KG1 (cell line): ENCODE results near the gene HTR1A.
A peak's percentile ranks its signal among the peaks of the same experiment; 100 is the strongest.

Experiments
- DNase-seq: peaks from one replicate; lab custom pipeline; 2025; lab: John Stamatoyannopoulos, UW

Gene HTR1A

DNA sequence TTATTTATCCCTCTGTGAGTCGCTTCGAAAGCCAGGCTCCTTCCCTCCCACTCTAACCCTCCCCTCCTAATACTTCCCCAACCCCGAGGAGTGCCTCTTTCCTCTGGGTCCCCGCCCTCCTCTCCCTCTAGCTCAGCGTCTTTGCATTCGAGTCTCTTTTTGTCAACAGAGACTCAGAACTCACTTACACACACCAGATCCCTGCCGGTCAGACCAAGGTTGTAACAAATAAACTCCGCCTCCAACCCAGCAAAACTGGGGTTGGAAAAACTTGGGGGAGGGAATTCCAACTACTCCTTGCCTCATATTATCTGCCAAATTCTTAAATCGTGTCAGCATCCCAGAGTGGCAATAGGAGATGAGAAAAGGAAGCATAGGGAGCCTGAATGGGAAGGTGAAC, at the start of gene HTR1A:
TSS of gene HTR1A (minus strand) at position 167 of the 400 bp plus-strand sequence. CDS start 726 bp downstream, outside the sequence.
- DNase-seq: no peak

DNA sequence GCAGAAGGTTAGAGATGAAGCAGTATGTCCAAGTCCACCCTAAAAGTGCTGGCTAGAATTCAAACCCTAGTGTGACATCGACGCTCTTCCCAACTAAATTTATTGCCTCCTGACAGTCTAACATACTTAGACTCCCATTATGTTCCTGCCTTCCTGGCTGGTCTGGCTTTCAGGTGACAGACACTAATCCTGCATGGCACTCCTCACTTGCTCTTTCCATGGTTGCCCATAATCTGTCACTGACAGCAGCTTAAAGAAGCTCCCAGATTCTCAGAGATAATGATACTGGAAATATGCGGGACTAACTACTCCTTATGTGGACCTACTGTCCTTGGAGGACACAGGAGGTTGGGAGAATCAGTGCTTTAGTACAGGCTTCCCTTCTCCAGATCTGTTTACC, 41.7 kb upstream of the HTR1A start:
- DNase-seq: no peak

DNA sequence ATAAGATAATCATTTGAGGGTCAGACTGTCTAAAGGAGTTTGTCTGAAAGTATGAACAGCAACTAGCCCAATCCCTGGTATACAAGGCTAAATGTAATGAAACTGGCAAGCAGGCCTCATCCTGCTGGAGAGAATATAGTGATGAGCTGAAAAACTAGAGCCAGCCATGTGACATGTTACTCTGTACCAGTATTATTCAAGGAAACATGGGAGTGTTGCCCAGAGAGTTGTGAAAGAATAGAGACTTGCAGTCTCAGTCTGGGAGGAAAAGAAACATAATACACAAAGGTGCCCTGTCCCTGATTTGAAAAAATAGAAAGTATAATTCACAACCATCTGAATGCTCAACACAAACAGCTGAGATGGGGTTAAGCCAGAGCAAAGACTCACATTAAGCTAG, 37.9 kb upstream of the HTR1A start:
- no peak for DNase-seq

DNA sequence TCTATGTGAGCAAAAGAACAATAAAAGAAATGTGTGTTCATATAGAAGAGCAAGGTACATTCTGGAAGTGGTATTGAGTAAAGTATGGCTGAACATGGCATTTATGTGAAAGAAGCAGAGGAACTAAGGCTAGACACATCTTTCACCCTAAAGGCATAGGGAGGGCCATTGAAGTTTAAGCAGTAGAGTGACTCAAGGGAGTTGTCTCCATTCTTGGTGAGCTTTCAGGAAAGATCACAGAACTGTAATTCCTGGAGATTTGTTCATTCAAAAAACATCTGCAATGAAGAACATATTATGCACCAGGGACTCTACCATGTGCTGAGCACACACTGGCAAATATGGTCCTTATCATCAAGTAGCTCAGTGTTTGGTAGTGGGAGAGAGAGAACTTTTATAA, 24.8 kb upstream of the HTR1A start:
- DNase-seq: no peak

DNA sequence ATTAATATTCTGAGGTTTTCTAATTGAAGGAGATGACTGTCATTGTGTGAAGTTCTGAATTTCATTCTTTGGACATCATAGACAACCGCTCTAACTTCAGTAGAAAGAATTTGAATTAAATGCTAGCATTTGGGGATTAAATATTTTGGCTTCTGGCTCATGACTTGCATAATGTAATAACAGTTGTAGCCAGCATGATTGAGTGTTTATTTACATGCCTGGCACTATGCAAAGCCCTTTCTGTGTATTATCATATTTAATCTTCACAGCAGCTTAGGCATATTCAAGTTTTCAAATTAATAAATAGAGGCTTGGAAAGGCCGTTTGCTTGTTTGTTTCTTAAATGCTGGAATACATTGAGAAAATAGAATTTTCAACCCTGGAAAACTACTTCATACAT, 19.6 kb upstream of the HTR1A start:
- DNase-seq: no peak

DNA sequence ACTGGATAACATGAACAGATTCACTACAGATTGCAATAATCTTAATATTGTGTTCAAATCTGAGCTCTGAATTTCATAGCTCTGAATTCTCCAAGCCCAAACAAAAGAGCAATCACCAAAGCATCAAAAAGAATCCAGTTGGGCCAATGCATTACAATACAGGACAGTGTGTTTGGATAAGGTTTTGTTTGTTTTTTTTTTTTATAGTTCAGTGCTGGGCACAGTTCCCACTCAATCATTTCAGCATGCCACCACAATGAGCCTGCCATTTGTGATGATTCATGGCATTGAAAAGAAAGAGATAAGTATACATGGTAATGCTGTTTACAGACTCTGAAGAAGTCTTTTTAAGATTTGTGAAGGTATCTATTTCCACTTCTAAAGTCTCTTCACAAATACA, 1.7 kb upstream of the HTR1A start:
- DNase-seq: no peak

DNA sequence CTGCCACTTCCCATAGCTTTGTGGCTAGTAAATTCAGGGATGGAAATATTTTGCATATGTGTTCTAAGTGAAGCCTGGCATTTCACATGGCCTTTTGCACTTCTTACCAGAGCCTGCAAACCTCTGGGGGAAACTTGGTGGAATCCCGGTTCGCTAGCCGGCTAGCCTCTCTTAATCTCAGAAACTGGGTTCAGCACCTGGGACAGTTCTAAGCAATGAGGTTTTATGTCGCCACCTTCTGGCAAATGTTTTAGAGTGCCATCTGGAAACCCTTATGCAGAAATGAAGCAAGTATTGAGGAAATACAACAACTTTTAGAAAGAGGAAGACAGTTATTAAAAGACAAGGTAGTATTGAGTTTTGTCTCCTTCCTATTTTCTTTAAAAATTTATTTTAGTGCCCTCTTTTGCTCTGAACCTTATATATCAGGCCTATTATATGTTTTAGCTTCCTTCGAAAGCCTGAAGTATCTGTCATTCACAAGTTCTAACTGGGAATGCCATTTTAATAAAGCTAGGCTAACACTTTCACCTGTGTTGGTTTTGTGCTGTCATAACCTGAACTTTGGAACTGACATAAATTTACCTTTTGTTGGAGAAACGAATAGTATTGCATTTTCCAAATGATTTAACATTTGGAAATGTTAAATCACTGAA, 963 bp upstream of the HTR1A start:
- DNase-seq: peak; percentile 55

DNA sequence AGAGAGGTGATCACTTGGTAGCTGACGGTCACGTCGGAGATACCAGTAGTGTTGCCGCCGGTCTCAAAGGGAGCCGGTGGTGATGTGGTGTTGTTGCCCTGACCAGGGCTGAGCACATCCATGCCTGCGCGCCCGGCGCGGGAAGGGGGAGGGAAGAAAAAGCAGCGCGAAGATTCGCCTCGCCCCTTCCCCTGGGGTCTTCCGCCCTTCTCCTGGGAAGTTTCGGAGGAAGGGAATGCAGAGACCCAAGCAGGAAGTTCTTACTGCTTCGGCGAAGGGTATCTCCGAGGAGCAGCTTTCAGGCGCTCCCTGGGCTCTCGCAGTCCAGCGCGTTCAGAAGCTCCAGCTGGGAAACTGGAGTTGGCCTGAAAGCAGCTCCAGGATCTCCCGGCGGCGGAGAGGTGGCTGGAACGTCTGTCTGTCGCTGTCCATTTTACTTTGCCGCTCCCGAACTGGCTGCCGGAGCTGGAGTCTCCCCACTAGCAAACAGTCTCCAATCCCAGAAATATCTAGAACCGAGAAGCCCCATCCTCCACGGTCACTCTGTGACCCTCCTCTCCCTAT, 565 bp downstream of the HTR1A start:
- DNase-seq: no peak

DNA sequence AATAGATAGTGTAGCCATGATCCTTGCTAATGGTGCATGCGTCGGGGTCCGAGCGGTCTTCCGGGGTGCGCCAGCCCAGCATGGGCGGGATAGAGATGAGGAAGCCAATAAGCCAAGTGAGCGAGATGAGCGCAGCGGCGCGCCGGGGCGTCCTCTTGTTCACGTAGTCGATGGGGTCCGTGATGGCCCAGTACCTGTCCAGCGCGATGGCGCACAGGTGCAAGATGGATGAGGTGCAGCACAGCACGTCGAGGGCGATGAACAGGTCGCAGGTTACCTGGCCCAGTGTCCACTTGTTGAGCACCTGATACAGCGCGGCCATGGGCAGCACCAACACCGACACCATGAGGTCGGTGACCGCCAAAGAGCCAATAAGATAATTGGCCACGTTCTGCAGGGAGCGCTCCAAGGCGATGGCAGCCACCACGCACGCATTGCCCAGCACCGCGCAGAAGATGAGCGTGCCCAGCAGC, 1.1 kb downstream of the HTR1A start:
- no peak for DNase-seq

DNA sequence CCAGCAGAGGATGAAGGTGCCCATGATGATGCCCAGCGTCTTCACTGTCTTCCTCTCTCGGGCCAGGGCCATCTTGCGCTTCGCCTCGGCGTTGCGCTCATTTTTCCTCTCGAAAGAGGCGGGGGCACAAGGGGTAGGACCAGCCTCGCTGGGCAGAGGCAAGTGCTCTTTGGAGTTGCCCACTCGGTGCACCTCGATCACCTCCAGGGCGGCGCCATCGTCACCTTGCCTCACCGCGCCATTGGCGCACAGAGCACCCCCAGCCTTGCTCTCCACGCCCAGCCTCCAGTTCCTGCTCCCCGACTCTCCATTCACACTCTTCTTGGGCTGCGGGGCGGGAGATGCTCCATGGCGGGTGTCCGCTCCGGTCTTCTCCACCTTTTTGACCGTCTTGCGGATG, 1.6 kb downstream of the HTR1A start:
- no peak for DNase-seq

DNA sequence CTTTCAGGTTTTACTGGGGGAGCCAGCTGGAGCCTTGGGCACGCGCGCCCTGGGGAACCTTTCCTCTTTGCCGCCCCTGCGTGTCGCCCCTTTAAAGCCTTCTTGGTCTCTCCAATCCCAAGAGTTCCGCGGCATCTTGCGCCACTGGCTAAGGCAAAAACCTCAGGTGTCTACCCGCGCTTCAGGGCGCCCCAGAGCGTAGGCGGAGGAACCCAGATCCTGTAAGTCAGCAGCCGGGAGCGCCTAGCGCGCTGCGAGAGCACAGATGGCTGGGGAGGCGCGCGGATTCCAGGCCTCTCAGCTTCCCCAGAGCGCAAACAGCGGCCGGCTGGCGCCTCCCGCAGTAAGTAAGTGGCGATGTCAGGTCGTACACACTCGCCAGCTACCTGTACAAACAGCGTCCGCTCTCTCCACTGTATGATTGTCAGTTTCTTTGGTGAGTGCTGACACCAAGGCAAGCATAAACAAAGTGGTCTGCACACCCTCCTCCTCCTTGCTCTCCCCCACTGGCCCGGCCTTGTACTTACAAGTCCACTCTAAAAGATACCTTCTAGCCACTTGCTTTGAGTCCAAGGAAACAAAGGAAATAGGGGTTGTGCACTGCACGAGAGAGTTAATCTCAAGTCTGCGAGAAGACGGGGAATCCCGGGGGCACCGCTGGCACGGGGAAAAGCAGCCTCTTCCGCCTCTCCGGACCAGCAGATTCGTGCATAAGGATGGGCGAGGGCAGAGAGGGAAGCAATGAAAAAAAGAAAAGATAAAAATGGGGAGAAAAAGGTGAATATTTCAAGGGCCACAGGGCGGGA, 2.9 kb downstream of the HTR1A start:
- DNase-seq: no peak

DNA sequence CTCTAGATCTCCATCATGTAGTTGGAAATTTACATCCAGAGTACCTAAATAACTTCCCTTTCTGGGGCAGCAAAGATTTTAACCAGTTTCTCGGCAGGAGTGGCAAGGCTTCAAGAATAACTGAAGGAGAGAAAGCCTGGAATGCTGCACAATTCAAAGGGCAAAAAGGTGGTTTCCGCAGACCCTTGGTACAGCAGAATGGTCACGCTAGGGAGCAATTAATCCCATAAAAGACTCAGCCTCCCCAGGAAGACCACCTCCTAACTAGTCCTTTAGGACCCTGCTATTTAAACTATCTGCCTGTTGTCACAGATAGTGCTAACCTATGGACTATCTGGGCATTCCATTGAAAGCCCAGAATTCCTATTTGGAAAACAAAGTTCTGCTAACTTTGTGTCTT, 3.6 kb downstream of the HTR1A start:
- no peak for DNase-seq

DNA sequence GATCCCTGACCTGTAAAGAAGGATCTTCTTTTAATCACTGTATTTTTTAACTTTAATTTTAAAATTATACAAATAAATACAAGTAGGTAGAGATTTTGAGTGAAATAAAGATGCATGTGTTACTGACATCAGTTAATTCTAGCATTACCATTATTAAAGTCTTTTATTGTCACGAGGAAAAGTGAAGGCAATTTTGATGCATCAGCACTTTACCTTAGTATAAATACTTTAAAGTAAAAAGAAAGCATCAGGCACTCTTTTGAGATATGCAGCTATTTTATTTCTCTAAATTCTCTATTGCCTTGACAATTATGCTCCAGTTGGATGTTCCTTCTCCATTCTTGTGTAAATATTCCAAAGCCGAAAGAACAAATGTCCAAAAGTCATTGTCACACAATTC, 4.6 kb downstream of the HTR1A start:
- DNase-seq: no peak

DNA sequence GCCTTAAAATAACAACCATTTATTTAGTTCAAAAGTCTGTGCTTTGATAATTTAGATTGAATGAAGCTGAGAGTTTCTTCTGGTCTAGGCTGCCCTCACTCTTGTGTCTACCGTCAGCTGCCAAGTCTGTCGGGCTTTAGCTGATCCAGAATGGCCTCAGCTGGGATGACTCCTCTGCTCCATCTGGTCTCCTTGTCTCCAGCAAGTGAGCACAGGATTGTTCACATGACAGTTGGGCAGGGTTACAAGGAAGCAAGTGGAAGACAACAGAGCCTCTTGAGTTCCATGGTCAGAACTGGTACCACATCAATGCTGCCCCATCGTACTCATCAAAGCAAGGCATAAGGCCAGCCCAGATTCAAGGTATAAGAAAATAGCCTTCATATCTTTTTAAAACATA, 9.0 kb downstream of the HTR1A start:
- DNase-seq: no peak

DNA sequence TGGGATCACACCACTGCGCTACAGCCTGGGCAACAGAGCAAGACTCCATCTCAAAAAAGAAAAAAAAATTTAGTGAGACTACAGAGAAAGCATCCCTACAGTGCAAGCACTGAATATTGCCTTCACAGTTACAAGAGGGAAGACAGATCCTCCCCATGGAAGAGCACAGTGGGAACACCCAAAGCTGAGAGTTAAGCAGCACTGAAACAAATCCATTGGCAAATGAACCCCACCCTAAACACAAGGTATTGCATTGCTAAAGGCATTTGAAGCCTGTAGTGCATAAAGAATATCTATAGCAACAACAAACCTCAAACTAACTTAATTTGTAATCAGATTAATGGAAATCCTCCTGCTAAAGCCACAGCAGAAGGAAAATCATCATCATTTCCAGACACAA, 27.1 kb downstream of the HTR1A start:
- no peak for DNase-seq

DNA sequence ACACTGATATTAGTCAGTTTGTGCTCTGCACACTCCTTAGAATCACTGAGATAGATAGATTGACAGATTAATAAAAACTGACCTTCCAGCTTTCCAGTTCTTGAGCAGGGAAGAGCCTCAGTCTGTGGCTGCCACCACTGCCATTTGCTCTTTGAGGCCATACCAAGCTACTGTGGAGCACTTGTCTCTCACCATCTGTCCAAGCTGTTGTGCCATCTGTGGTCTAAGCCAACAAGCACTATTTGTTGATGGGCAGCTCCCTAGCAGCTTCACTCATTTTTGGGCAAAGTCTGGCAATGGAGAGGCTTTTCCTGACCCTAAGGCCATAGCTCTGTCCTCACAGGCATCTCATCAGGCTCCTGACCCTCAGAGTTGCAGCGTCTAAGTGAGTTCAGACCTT, 30.4 kb downstream of the HTR1A start:
- DNase-seq: no peak

DNA sequence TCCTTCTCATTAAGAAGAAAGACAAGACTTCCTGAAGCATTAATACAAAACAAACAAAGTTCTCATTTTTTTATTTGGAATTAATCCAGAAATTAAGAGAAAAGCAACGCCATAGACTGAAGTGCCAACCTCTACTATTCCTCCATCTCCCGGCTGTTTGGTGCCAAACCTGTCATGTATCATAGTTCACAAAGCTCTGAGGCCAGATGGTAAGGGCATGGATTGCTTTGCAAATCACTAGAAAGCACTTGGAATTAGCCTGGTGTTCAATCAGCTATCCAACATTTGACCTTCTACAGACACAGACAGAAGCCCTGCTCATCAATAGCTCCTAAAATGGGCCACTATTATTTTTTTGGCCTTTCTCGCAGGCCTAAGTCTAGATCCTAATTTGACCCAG, 33.8 kb downstream of the HTR1A start:
- DNase-seq: no peak

DNA sequence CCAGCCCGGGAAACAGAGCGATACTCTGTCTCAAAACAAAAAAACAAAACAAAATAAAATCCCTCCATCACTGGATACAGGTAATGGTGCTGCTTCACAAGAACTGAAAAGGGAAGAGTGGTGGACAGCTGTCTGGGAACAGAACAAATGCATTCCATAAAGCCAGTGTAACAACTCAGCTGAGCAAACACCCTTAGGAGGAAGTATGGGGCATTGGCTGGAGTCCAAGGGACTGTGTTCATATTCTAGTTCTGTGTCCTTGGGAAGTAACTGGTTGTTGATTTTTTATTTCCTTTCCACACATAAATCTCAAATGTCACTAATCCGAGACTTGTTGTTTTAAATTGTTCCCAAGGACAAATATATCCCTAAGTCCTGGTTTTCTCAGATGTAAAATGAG, 38.3 kb downstream of the HTR1A start:
- DNase-seq: no peak

DNA sequence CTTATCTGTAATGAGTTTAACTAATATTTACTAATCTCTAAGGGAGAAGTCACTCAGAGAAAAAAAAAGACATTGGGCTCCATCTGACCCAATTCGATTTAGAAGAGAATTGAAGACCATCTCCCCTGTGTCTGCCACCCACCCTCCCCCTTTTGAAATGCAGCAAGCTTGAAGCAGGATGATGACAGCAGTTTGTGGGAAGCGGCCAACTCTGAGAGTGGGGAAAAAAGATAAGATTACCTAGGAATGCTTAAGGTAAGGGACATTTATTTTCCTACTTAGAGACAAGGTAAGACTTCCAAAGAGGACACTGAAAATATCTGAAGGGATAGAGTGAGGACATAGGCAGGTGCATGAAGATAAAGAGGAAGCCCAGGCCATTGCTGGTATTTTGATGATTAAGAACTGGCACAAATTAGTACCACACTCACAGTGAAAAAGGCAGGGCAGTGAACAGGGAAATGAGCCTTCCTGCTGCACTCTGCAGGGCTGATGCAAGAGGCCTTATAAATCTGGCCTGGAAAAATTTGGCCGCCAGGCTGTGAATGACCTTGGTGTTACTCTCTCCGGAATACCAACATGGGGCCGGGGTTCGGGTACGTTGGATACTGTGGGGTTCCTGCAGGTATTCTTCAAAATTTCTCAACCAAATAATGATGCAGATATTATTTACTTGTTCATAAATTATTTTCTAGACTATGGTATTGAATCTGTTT, 42.3 kb downstream of the HTR1A start:
- no peak for DNase-seq

DNA sequence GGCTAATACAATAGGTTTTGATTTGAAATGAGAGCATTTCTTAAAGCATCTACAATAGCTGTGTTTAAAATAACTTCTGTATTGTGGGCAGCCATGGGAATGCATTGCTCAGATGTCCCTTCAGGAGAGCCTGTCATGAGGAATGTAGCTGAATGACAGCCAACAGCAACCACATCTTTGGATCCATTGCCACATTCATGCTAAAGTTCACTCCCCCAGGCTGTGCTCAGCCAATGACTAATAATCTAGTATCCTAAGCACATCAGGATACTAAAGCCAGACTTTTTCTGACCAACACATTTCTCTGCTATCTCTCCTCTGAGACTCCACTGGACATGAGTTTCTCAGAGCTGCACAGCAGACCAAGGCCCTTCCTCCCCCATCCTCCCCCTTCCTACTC, 45.5 kb downstream of the HTR1A start:
- DNase-seq: no peak

DNA sequence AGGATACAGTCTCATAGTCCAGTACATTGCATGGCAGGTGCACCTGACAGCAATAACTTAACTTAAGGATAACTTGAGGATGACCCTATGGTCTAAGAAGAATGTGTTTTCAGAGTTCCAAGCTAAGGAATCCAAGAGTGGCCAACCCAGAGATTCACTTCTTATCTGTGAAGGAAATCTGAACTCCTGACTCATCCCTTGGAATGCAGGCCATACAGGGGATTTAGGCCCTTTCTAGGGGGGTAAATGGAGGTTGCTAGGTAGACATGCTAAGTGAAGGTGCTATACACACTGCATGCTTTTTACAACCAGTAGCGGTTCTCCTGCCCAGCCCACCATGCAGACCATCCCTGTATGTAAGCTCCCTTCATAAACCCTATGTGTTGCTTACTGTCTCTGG, 50.4 kb downstream of the HTR1A start:
- DNase-seq: no peak
